Ectodermal cell (in vitro differentiated cells): ENCODE measurements around the gene NAPG.
"Not testable (repeated sequence)": the region's sequence is repeated elsewhere in the genome, so short reads cannot be mapped to it uniquely, and the experiment has no call there.

Source experiments
- H3K27ac ChIP-seq: 2 replicates; pipeline ENCODE4 v1.7.0; 2013; ENCODE audit warnings: mild to moderate bottlenecking, low read depth, low read length; ENCODE audit not compliant: insufficient read depth, poor library complexity, severe bottlenecking
- H3K27me3 ChIP-seq: 2 replicates; pipeline ENCODE4 v1.7.0; 2013; ENCODE audit warnings: mild to moderate bottlenecking, low read length; ENCODE audit not compliant: insufficient read depth, control insufficient read depth, poor library complexity, severe bottlenecking
- H3K36me3 ChIP-seq: one replicate; pipeline ENCODE4 v1.7.0; 2013; ENCODE audit warnings: low read length; ENCODE audit not compliant: control insufficient read depth, insufficient read depth
- H3K4me1 ChIP-seq: one replicate; pipeline ENCODE4 v1.7.0; 2013; ENCODE audit warnings: low read length; ENCODE audit not compliant: control insufficient read depth, insufficient read depth
- H3K4me3 ChIP-seq: 2 replicates; pipeline ENCODE4 v1.7.0; 2013; ENCODE audit warnings: low read depth, low read length, control low read depth; ENCODE audit not compliant: insufficient read depth
- H3K9me3 ChIP-seq: 2 replicates; pipeline ENCODE4 v1.7.0; 2013; ENCODE audit warnings: mild to moderate bottlenecking, low read length, moderate library complexity; ENCODE audit not compliant: control insufficient read depth
- WGBS, 2 experiments: methylation state at CpG; one replicate each; pipeline ENCODE4 v1.1.7; 2013; ENCODE audit warnings: missing lambda C conversion rate in 2 of 2; 5-methylcytosine and 5-hydroxymethylcytosine counted together

NAPG gene

GRCh38 chr18:10539124-10539523 is 13.3 kb downstream of the NAPG start:
- H3K4me1 ChIP-seq, H3K4me3 ChIP-seq, H3K27ac ChIP-seq, H3K27me3 ChIP-seq, H3K9me3 ChIP-seq: not testable (repeated sequence)
- WGBS, 2 experiments = 95 to 98% methylated on average over 5 of the region's 5 CpGs
- peaks cover 17% of the 10 kb centered on the region for H3K36me3 ChIP-seq

- Histone ChIP-seq H3K27ac (no peak overlapping the region), H3K9me3 (no peaks in the 10 kb centered on the region)
Measured at GRCh38 chr18:10543277-10543676, 17.4 kb downstream of the NAPG start.

GRCh38 chr18:10544093-10544748 is 18.4 kb downstream of the NAPG start:
- 89 to 90% methylated on average over 9 of the region's 9 CpGs for WGBS, 2 experiments
- Histone ChIP-seq H3K36me3 (peaks cover 28% of the 10 kb centered on the region), H3K4me1 (no peaks in the 10 kb centered on the region), H3K4me3 (no peak overlapping the region), H3K27ac (no peak overlapping the region), H3K27me3 (no peaks in the 10 kb centered on the region), H3K9me3 (no peaks in the 10 kb centered on the region)

More at GRCh38 chr18:10543277-10543676, 17.4 kb downstream of the NAPG start:
- peaks cover 23% of the 10 kb centered on the region for H3K36me3 ChIP-seq
- H3K4me3 ChIP-seq = no peak overlapping the region
- no peaks in the 10 kb centered on the region for H3K27me3 ChIP-seq
- no peaks in the 10 kb centered on the region for H3K4me1 ChIP-seq

GRCh38 chr18:10546557-10547300 is 20.9 kb downstream of the NAPG start:
- Histone ChIP-seq H3K27ac (no peak overlapping the region), H3K36me3 (peaks cover 18% of the 10 kb centered on the region), H3K9me3 (no peaks in the 10 kb centered on the region), H3K4me1 (no peaks in the 10 kb centered on the region), H3K4me3 (no peak overlapping the region), H3K27me3 (no peaks in the 10 kb centered on the region)
- 88% methylated on average over 7 of the region's 7 CpGs for WGBS, 2 experiments

GRCh38 chr18:10552226-10552625 is 26.4 kb downstream of the NAPG start:
- peaks cover 30% of the 10 kb centered on the region for H3K36me3 ChIP-seq
- 93 to 95% methylated on average over 3 of the region's 3 CpGs for WGBS, 2 experiments
- H3K4me1 ChIP-seq = no peaks in the 10 kb centered on the region

GRCh38 chr18:10556251-10556650 is 30.4 kb downstream of the NAPG start:
- H3K9me3 ChIP-seq, H3K27me3 ChIP-seq, H3K4me1 ChIP-seq, H3K27ac ChIP-seq, H3K4me3 ChIP-seq: not testable (repeated sequence)
- WGBS, 2 experiments = 93 to 97% methylated on average over 10 of the region's 10 CpGs
- peaks cover 24% of the 10 kb centered on the region for H3K36me3 ChIP-seq

More at GRCh38 chr18:10552226-10552625, 26.4 kb downstream of the NAPG start:
- Histone ChIP-seq H3K9me3 (no peaks in the 10 kb centered on the region), H3K27ac (no peak overlapping the region), H3K27me3 (no peaks in the 10 kb centered on the region), H3K4me3 (no peak overlapping the region)

GRCh38 chr18:10557085-10557677 is 31.4 kb downstream of the NAPG start:
- peaks cover 21% of the 10 kb centered on the region for H3K36me3 ChIP-seq
- 93 to 96% methylated on average over 5 to 6 of the region's 6 CpGs for WGBS, 2 experiments

GRCh38 chr18:10558243-10558966 is 32.6 kb downstream of the NAPG start:
- H3K36me3 ChIP-seq = peaks cover 20% of the 10 kb centered on the region
- H3K27me3 ChIP-seq = no peaks in the 10 kb centered on the region
- WGBS, 2 experiments = 95 to 96% methylated on average over 5 of the region's 6 CpGs
- no peak overlapping the region for H3K4me3 ChIP-seq
- H3K27ac ChIP-seq = no peak overlapping the region
- no peaks in the 10 kb centered on the region for H3K9me3 ChIP-seq
- H3K4me1 ChIP-seq = no peaks in the 10 kb centered on the region

More at GRCh38 chr18:10557085-10557677, 31.4 kb downstream of the NAPG start:
- no peaks in the 10 kb centered on the region for H3K9me3 ChIP-seq
- H3K27me3 ChIP-seq = no peaks in the 10 kb centered on the region
- H3K4me3 ChIP-seq = no peak overlapping the region
- H3K27ac ChIP-seq = no peak overlapping the region
- H3K4me1 ChIP-seq = no peaks in the 10 kb centered on the region

- 89 to 95% methylated on average over 4 of the region's 4 CpGs for WGBS, 2 experiments
- Histone ChIP-seq H3K36me3 (peaks cover 20% of the 10 kb centered on the region), H3K27me3 (no peaks in the 10 kb centered on the region), H3K27ac (no peak overlapping the region), H3K4me1 (no peaks in the 10 kb centered on the region), H3K9me3 (no peaks in the 10 kb centered on the region), H3K4me3 (no peak overlapping the region)
Measured at GRCh38 chr18:10558967-10559298, 33.1 kb downstream of the NAPG start.
